Chondrocyte (in vitro differentiated cells): ENCODE measurements around the gene MAP2K5. TPM values are rescaled to one million over a fixed set of nuclear protein-coding genes. Genes with fewer than 3 reads are reported as not detected.
"Not testable (repeated sequence)": the region's sequence is repeated elsewhere in the genome, so short reads cannot be mapped to it uniquely, and the experiment has no call there.

Experiments
- DNase-seq: peaks from one replicate; pipeline ENCODE4 v3.0.0; 2021; ENCODE audit warnings: mixed read lengths, low spot score
- H3K27ac Mint-ChIP-seq: one replicate; pipeline ENCODE4 v1.8.0; 2021; ENCODE audit warnings: mild to moderate bottlenecking, moderate library complexity, mixed read lengths; ENCODE audit not compliant: unreplicated experiment
- H3K27me3 Mint-ChIP-seq: 2 replicates; pipeline ENCODE4 v1.8.0; 2021; ENCODE audit warnings: low read depth, mixed read lengths
- H3K36me3 Mint-ChIP-seq: 2 replicates; pipeline ENCODE4 v1.8.0; 2021; ENCODE audit warnings: low read depth, mixed read lengths
- H3K4me1 Mint-ChIP-seq: 2 replicates; pipeline ENCODE4 v1.8.0; 2021; ENCODE audit warnings: low read depth, mild to moderate bottlenecking, mixed read lengths
- H3K4me3 Mint-ChIP-seq: one replicate; pipeline ENCODE4 v1.8.0; 2021; ENCODE audit warnings: mild to moderate bottlenecking, moderate library complexity, mixed read lengths; ENCODE audit not compliant: unreplicated experiment
- H3K9me3 Mint-ChIP-seq: 2 replicates; pipeline ENCODE4 v1.8.0; 2021; ENCODE audit warnings: low read depth, mixed read lengths
- total RNA-seq: library from RNA; stranded (reverse); gene quantifications from 3 replicates; pipeline ENCODE4 v1.2.1, GENCODE V29; 2021
- TF ChIP-seq, protein P1 (sequence below): fragments of 200-600 bp; sonication (generic); IDR thresholded peaks from 2 replicates; pipeline ENCODE4 v1.5.0; 2021; ENCODE audit warnings: antibody characterized with exemption, mild to moderate bottlenecking, moderate library complexity

Gene MAP2K5
- total RNA-seq, 1 donor from 2014 or later = 14.0 TPM

GRCh38 chr15:67613211-67613610 lies 70.7 kb downstream of the MAP2K5 start:
- Mint-ChIP-seq H3K27ac (no peak overlapping the region), H3K36me3 (peaks cover 2% of the 10 kb centered on the region), H3K4me3 (no peak overlapping the region), H3K27me3 (no peaks in the 10 kb centered on the region), H3K9me3 (peaks cover 3% of the 10 kb centered on the region), H3K4me1 (peaks cover 3% of the 10 kb centered on the region)
- no peak for DNase-seq
- TF ChIP-seq, protein P1, sequence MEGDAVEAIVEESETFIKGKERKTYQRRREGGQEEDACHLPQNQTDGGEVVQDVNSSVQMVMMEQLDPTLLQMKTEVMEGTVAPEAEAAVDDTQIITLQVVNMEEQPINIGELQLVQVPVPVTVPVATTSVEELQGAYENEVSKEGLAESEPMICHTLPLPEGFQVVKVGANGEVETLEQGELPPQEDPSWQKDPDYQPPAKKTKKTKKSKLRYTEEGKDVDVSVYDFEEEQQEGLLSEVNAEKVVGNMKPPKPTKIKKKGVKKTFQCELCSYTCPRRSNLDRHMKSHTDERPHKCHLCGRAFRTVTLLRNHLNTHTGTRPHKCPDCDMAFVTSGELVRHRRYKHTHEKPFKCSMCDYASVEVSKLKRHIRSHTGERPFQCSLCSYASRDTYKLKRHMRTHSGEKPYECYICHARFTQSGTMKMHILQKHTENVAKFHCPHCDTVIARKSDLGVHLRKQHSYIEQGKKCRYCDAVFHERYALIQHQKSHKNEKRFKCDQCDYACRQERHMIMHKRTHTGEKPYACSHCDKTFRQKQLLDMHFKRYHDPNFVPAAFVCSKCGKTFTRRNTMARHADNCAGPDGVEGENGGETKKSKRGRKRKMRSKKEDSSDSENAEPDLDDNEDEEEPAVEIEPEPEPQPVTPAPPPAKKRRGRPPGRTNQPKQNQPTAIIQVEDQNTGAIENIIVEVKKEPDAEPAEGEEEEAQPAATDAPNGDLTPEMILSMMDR = no peak

- Mint-ChIP-seq H3K27me3 (no peaks in the 10 kb centered on the region), H3K36me3 (peaks cover 2% of the 10 kb centered on the region), H3K4me3 (no peak overlapping the region), H3K4me1 (peaks cover 3% of the 10 kb centered on the region), H3K9me3 (peaks cover 3% of the 10 kb centered on the region), H3K27ac (no peak overlapping the region)
- DNase-seq = no peak
- TF ChIP-seq, protein P1 = no peak
These were observed 71.2 kb downstream of the MAP2K5 start for GRCh38 chr15:67613708-67614107.

- not testable (repeated sequence) for H3K4me3 Mint-ChIP-seq, H3K36me3 Mint-ChIP-seq, H3K27me3 Mint-ChIP-seq, H3K9me3 Mint-ChIP-seq, H3K27ac Mint-ChIP-seq, DNase-seq, H3K4me1 Mint-ChIP-seq
These were observed 72.6 kb downstream of the MAP2K5 start for GRCh38 chr15:67615131-67615534.

GRCh38 chr15:67618297-67618696 lies 75.8 kb downstream of the MAP2K5 start:
- TF ChIP-seq, protein P1 = no peak
- DNase-seq = no peak
- peaks cover 1% of the 10 kb centered on the region for H3K36me3 Mint-ChIP-seq
- H3K27me3 Mint-ChIP-seq = no peaks in the 10 kb centered on the region
- H3K27ac Mint-ChIP-seq = no peak overlapping the region
- H3K9me3 Mint-ChIP-seq = no peaks in the 10 kb centered on the region
- H3K4me3 Mint-ChIP-seq = no peak overlapping the region
- no peaks in the 10 kb centered on the region for H3K4me1 Mint-ChIP-seq

DNA sequence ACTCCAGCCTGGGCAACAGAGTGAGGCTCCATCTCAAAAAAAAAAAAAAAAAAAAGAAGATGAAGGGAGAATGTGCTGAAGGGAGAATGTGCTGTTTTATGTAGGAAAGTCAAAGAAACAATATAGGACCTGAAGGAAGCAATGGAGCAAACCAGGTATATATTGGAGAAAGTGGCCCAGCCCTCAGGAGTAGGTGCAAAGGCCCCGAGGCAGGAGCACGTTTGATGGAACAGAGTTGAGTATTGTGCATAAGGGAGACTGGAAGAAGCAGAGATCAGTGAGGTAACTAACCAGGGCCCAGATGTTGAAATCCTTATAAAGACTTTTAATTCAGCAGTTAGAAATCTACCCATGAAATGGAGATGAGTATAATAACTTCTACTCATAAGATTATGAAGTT lies 79.6 kb downstream of the MAP2K5 start:
- no peaks in the 10 kb centered on the region for H3K27me3 Mint-ChIP-seq
- H3K9me3 Mint-ChIP-seq = no peaks in the 10 kb centered on the region
- H3K4me1 Mint-ChIP-seq = no peaks in the 10 kb centered on the region
- H3K4me3 Mint-ChIP-seq = no peak overlapping the region
- DNase-seq = no peak
- TF ChIP-seq, protein P1 = no peak
- H3K36me3 Mint-ChIP-seq = peaks cover 1% of the 10 kb centered on the region
- H3K27ac Mint-ChIP-seq = no peak overlapping the region

DNA sequence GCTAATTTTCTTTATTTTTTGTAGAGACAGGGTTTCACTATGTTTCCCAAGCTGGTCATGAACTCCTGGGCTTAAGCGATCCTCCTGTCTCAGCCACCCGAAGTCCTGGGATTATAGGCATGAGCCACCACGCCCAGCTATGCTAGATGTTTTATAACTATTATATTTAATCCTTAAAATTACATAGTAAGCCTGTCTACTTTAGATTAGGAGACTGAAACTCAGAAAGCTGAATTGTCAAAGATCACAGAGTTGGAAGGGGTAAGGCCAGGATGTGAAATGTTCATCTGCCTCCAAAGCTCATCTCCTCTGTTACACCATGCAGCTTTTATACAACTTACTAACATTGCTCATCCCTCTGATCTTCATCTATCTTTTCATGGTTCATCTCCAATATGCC lies 89.8 kb downstream of the MAP2K5 start:
- Mint-ChIP-seq H3K36me3 (peaks cover 19% of the 10 kb centered on the region), H3K9me3 (peaks cover 3% of the 10 kb centered on the region), H3K4me1 (peaks cover 4% of the 10 kb centered on the region), H3K4me3 (no peak overlapping the region), H3K27ac (no peak overlapping the region), H3K27me3 (no peaks in the 10 kb centered on the region)
- TF ChIP-seq, protein P1 = no peak
- no peak for DNase-seq

- H3K27ac Mint-ChIP-seq = not testable (repeated sequence)
These were observed 93.4 kb downstream of the MAP2K5 start for GRCh38 chr15:67635950-67636349.

More at GRCh38 chr15:67635950-67636349, 93.4 kb downstream of the MAP2K5 start:
- H3K27me3 Mint-ChIP-seq, H3K4me1 Mint-ChIP-seq, H3K4me3 Mint-ChIP-seq, DNase-seq, H3K9me3 Mint-ChIP-seq: not testable (repeated sequence)
- peaks cover 23% of the 10 kb centered on the region for H3K36me3 Mint-ChIP-seq
